Skin of body (tissue), 1 donor: ENCODE measurements around the gene NACC1. TPM values are rescaled to one million over a fixed set of nuclear protein-coding genes. Genes with fewer than 3 reads are reported as not detected.

Source experiments
- total RNA-seq: library from RNA; depleted of rRNA; stranded (reverse); fragments of >200 nt; gene quantifications from one replicate; pipeline ENCODE4 v1.2.3, GENCODE V29; 2014

The NACC1 gene
- total RNA-seq, 1 donor from 2014 or later: 6.6 TPM

Other genes with a start within 250 kb of the NACC1 start
- gene DNASE2, start 236.8 kb upstream of the NACC1 start, total RNA-seq: 14.1 TPM
- 1.7 TPM for gene KLF1, start 231.1 kb upstream of the NACC1 start, total RNA-seq
- 20.4 TPM for gene GCDH, start 227.1 kb upstream of the NACC1 start, total RNA-seq
- 0.39 TPM for gene SYCE2, start 199.0 kb upstream of the NACC1 start, total RNA-seq
- gene FARSA, start 184.6 kb upstream of the NACC1 start, total RNA-seq: 21.6 TPM
- gene CALR, start 179.7 kb upstream of the NACC1 start, total RNA-seq: 401 TPM
- 42.5 TPM for gene RAD23A, start 172.4 kb upstream of the NACC1 start, total RNA-seq
- gene GADD45GIP1, start 161.0 kb upstream of the NACC1 start, total RNA-seq: 13.9 TPM
- gene DAND5, start 148.7 kb upstream of the NACC1 start, total RNA-seq: not detected
- 75.5 TPM for gene NFIX, start 122.8 kb upstream of the NACC1 start, total RNA-seq
- 8.1 TPM for gene LYL1, start 15.4 kb upstream of the NACC1 start, total RNA-seq
- 16.9 TPM for gene TRMT1, start 1.5 kb upstream of the NACC1 start, total RNA-seq
- gene STX10, start 32.1 kb downstream of the NACC1 start, total RNA-seq: 36.2 TPM
- gene IER2, start 32.1 kb downstream of the NACC1 start, total RNA-seq: 33.5 TPM